ENCODE data around the gene SCPEP1. TPM values are rescaled to one million over a fixed set of nuclear protein-coding genes. Genes with fewer than 3 reads are reported as not detected.

Gene SCPEP1
- total RNA-seq, 1 experiment from 2014 or later = 44.3 TPM

GRCh38 chr17:57050306-57050705, 72.4 kb downstream of the SCPEP1 start:
- Mint-ChIP-seq H3K4me1 (ENCODE audit: low read depth, unreplicated experiment) (no peaks in the 10 kb centered on the region), H3K36me3 (ENCODE audit: insufficient read depth, unreplicated experiment) (no peaks in the 10 kb centered on the region), H3K4me3 (ENCODE audit: unreplicated experiment) (no peak overlapping the region), H3K27ac (ENCODE audit: unreplicated experiment) (no peak overlapping the region), H3K9me3 (ENCODE audit: unreplicated experiment) (no peaks in the 10 kb centered on the region), H3K27me3 (ENCODE audit: insufficient read depth, unreplicated experiment) (no peaks in the 10 kb centered on the region)
- Histone ChIP-seq H3K36me3 (ENCODE audit: control insufficient read depth, insufficient read depth, low read length) (no peaks in the 10 kb centered on the region), H3K4me3 (ENCODE audit: low read depth, low read length) (no peak overlapping the region), H3K9me3 (no peaks in the 10 kb centered on the region), H3K27me3 (replicated peaks; ENCODE audit: control insufficient read depth, insufficient read depth, low read length) (no peaks in the 10 kb centered on the region), H3K4me1 (no peaks in the 10 kb centered on the region)
- no peak for TF ChIP-seq CTCF (IDR thresholded peaks at IDR 0.05; ENCODE audit: insufficient read depth in 1 of 2, low read depth in 1 of 2, low read length in 1 of 2, severe bottlenecking in 1 of 2, unreplicated experiment in 1 of 2)
- BruUV-seq (replicated peaks) = no TSS peak
- DNase-seq = no peak
- ChIA-PET POLR2A (no interaction called here), CTCF (no interaction called here)
- intact Hi-C loops (cut with micrococcal nuclease; ENCODE audit: unreplicated experiment) = no loop called here

GRCh38 chr17:57051886-57052361, 74.0 kb downstream of the SCPEP1 start:
- no peak overlapping the region for H3K4me3 Mint-ChIP-seq (ENCODE audit: unreplicated experiment)
- Histone ChIP-seq H3K36me3 (ENCODE audit: control insufficient read depth, insufficient read depth, low read length) (no peaks in the 10 kb centered on the region), H3K4me1 (no peaks in the 10 kb centered on the region), H3K4me3 (ENCODE audit: low read depth, low read length) (no peak overlapping the region), H3K27me3 (replicated peaks; ENCODE audit: control insufficient read depth, insufficient read depth, low read length) (no peaks in the 10 kb centered on the region), H3K9me3 (no peaks in the 10 kb centered on the region)
- H3K36me3 Mint-ChIP-seq (ENCODE audit: insufficient read depth, unreplicated experiment) = no peaks in the 10 kb centered on the region
- no TSS peak for BruUV-seq (replicated peaks)
- intact Hi-C loops (cut with micrococcal nuclease; ENCODE audit: unreplicated experiment) = no loop called here
- no peak overlapping the region for H3K27ac Mint-ChIP-seq (ENCODE audit: unreplicated experiment)
- ChIA-PET CTCF (no interaction called here), POLR2A (interaction anchor here (0.7 kb wide), 1 partner anchor 28 kb away, joined by 4 read pairs; no protein-coding TSS in a partner anchor)
- no peak for DNase-seq
- no peaks in the 10 kb centered on the region for H3K27me3 Mint-ChIP-seq (ENCODE audit: insufficient read depth, unreplicated experiment)
- TF ChIP-seq CTCF (IDR thresholded peaks at IDR 0.05; ENCODE audit: insufficient read depth in 1 of 2, low read depth in 1 of 2, low read length in 1 of 2, severe bottlenecking in 1 of 2, unreplicated experiment in 1 of 2) = no peak
- H3K4me1 Mint-ChIP-seq (ENCODE audit: low read depth, unreplicated experiment) = no peaks in the 10 kb centered on the region
- no peaks in the 10 kb centered on the region for H3K9me3 Mint-ChIP-seq (ENCODE audit: unreplicated experiment)

Other genes starting within 250 kb of the SCPEP1 start
- 2.9 and 4.6 TPM in 2 replicates for gene C17orf67, start 144.2 kb upstream of the SCPEP1 start, total RNA-seq (2022)
- 15.5 and 17.6 TPM in 2 replicates for gene DGKE, start 144.0 kb upstream of the SCPEP1 start, total RNA-seq (2022)
- 85.6 and 89.4 TPM in 2 replicates for gene TRIM25, start 64.1 kb upstream of the SCPEP1 start, total RNA-seq (2022)
- gene COIL, start 17.1 kb upstream of the SCPEP1 start, total RNA-seq (2022) = 26.9 and 27.0 TPM in 2 replicates
- 87.1 and 87.2 TPM in 2 replicates for gene AKAP1, start 107.1 kb downstream of the SCPEP1 start, total RNA-seq (2022)